Duodenal mucosa (tissue), 2 donors: ENCODE data around the gene APOL3.
"Not testable (repeated sequence)": the region's sequence is repeated elsewhere in the genome, so short reads cannot be mapped to it uniquely, and the experiment has no call there.

Source experiments
- H3K27ac ChIP-seq: one replicate; pipeline ENCODE4 v1.7.0; 2013; ENCODE audit warnings: low read depth, low read length
- H3K27me3 ChIP-seq, 2 donors: one replicate each; pipeline ENCODE4 v1.7.0; 2013; ENCODE audit warnings: low read length in 2 of 2, control low read depth in 1 of 2; ENCODE audit not compliant: insufficient read depth in 2 of 2, control insufficient read depth in 1 of 2
- H3K36me3 ChIP-seq, 2 donors: one replicate each; pipeline ENCODE4 v1.7.0; 2013; ENCODE audit warnings: low read length in 2 of 2, control low read depth in 1 of 2; ENCODE audit not compliant: insufficient read depth in 2 of 2, control insufficient read depth in 1 of 2
- H3K4me1 ChIP-seq, 2 donors: one replicate each; pipeline ENCODE4 v1.7.0; 2013; ENCODE audit warnings: low read length in 2 of 2, control low read depth in 1 of 2; ENCODE audit not compliant: insufficient read depth in 2 of 2, control insufficient read depth in 1 of 2
- H3K4me3 ChIP-seq, 2 donors: one replicate each; pipeline ENCODE4 v1.7.0; 2013; ENCODE audit warnings: low read length in 2 of 2, low read depth in 1 of 2
- H3K9ac ChIP-seq, 2 donors: one replicate each; pipeline ENCODE4 v1.7.0; 2013; ENCODE audit warnings: low read length in 2 of 2, low read depth in 1 of 2
- H3K9me3 ChIP-seq, 2 donors: one replicate each; pipeline ENCODE4 v1.7.0; 2013; ENCODE audit warnings: low read length in 2 of 2, control low read depth in 1 of 2; ENCODE audit not compliant: control insufficient read depth in 1 of 2

Gene APOL3

DNA sequence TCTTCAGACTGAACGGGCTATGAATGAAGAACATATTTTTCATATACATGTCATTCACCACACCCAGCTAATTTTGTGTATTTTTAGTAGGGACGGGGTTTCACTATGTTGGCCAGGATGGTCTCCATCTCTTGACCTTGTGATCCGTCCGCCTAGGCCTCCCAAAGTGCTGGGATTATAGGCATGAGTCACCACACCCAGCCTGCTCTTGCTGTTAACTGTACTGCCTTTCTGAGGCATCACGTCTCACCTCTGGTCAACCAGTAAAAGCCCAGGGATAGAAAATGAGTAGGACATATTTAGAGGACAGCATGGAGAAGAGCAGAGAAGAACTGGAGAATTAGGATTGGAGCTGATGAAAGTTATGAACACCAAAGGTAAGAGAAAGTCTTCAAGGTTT is 55.6 kb downstream of the APOL3 start:
- H3K36me3 ChIP-seq = no peaks in the 10 kb centered on the region
- no peaks in the 10 kb centered on the region for H3K4me1 ChIP-seq
- no peaks in the 10 kb centered on the region for H3K9me3 ChIP-seq
- H3K27me3 ChIP-seq = no peaks in the 10 kb centered on the region
- no peak overlapping the region for H3K9ac ChIP-seq
- H3K27ac ChIP-seq = no peak overlapping the region
- no peak overlapping the region for H3K4me3 ChIP-seq

DNA sequence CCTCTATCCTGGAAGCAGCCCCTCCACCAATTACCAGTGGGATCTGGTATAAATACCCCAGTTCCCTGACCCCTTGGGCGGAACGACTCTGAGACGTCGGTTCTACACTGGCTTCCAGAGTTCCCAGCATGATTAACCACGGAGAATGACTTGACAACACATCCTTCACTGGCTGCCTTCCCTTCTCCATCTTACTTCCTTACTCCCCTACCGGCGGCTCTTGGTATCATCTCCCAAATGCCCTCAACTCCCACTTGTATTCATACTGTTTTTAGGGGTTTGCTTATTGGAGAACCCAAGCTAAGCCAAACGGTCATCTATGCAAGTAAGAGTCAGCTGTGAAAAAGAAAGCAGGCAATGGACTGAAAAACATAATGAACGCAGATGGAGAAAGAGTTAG is 56.1 kb downstream of the APOL3 start:
- H3K36me3 ChIP-seq = no peaks in the 10 kb centered on the region
- no peaks in the 10 kb centered on the region for H3K4me1 ChIP-seq
- H3K9me3 ChIP-seq = no peaks in the 10 kb centered on the region

GRCh38 chr22:36103891-36104290 is 56.7 kb downstream of the APOL3 start:
- H3K27ac ChIP-seq = no peak overlapping the region
- H3K4me3 ChIP-seq = no peak overlapping the region
- no peaks in the 10 kb centered on the region for H3K27me3 ChIP-seq
- no peaks in the 10 kb centered on the region for H3K4me1 ChIP-seq
- H3K9me3 ChIP-seq = no peaks in the 10 kb centered on the region
- no peaks in the 10 kb centered on the region for H3K36me3 ChIP-seq
- H3K9ac ChIP-seq = no peak overlapping the region

More for the DNA sequence above, 56.1 kb downstream of the APOL3 start:
- no peak overlapping the region for H3K27ac ChIP-seq
- H3K9ac ChIP-seq = no peak overlapping the region
- H3K27me3 ChIP-seq = no peaks in the 10 kb centered on the region
- no peak overlapping the region for H3K4me3 ChIP-seq

GRCh38 chr22:36102995-36103394 is 57.6 kb downstream of the APOL3 start:
- no peaks in the 10 kb centered on the region for H3K36me3 ChIP-seq
- no peak overlapping the region for H3K27ac ChIP-seq
- H3K4me3 ChIP-seq = no peak overlapping the region
- H3K27me3 ChIP-seq = no peaks in the 10 kb centered on the region
- H3K9ac ChIP-seq = no peak overlapping the region
- H3K4me1 ChIP-seq = no peaks in the 10 kb centered on the region
- H3K9me3 ChIP-seq = no peaks in the 10 kb centered on the region

GRCh38 chr22:36101756-36102155 is 58.8 kb downstream of the APOL3 start:
- Histone ChIP-seq H3K4me1 (no peaks in the 10 kb centered on the region), H3K9me3 (no peaks in the 10 kb centered on the region), H3K36me3 (no peaks in the 10 kb centered on the region), H3K9ac (no peak overlapping the region), H3K4me3 (no peak overlapping the region), H3K27me3 (no peaks in the 10 kb centered on the region), H3K27ac (no peak overlapping the region)

DNA sequence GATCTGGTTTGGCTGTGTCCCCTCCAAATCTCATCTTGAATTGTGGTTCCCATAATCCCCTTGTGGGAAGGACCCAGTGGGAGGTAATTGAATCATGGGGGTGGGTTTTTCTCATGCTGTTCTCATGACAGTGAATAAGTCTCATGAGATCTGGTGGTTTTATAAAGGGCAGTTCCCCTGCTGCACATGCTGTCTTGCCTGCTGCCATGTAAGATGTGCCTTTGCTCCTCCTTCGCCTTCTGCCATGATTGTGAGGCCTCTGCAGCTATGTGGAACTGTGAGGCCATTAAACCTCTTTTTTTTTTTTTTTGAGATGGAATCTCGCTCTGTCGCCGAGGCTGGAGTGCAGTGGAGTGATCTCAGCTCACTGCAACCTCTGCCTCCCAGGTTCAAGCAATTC is 59.6 kb downstream of the APOL3 start:
- H3K4me1 ChIP-seq, H3K9ac ChIP-seq, H3K36me3 ChIP-seq, H3K9me3 ChIP-seq, H3K27ac ChIP-seq, H3K27me3 ChIP-seq, H3K4me3 ChIP-seq: not testable (repeated sequence)

GRCh38 chr22:36100134-36100824 is 60.3 kb downstream of the APOL3 start:
- Histone ChIP-seq H3K4me1 (no peaks in the 10 kb centered on the region), H3K27ac (no peak overlapping the region), H3K9ac (no peak overlapping the region), H3K36me3 (no peaks in the 10 kb centered on the region), H3K4me3 (no peak overlapping the region), H3K27me3 (no peaks in the 10 kb centered on the region), H3K9me3 (no peaks in the 10 kb centered on the region)

- not testable (repeated sequence) for H3K27me3 ChIP-seq, H3K9me3 ChIP-seq, H3K9ac ChIP-seq, H3K27ac ChIP-seq, H3K4me3 ChIP-seq, H3K4me1 ChIP-seq, H3K36me3 ChIP-seq
Observed at GRCh38 chr22:36099561-36099960, 61.0 kb downstream of the APOL3 start.

DNA sequence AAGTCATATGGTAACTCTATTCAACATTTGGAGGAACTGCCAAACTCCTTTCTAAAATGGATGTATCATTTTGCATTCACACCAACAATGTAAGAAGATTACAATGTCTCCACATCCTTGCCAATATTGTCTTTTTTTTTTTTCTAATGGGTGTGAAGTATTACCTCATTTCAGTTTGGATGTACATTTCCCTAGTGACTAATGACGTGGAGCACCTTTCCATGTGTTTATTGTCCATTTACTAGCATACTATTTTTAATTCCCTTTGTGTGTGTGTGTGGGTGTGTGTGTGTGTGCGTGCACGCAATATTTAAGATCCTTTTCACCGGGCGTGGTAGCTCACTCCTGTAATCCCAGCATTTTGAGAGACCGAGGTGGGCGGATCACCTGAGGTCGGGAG is 62.7 kb downstream of the APOL3 start:
- H3K9ac ChIP-seq = no peak overlapping the region
- H3K27ac ChIP-seq = no peak overlapping the region
- H3K9me3 ChIP-seq = no peaks in the 10 kb centered on the region
- H3K36me3 ChIP-seq = no peaks in the 10 kb centered on the region
- no peaks in the 10 kb centered on the region for H3K27me3 ChIP-seq
- H3K4me3 ChIP-seq = no peak overlapping the region
- no peaks in the 10 kb centered on the region for H3K4me1 ChIP-seq

GRCh38 chr22:36090772-36091171 is 69.8 kb downstream of the APOL3 start:
- not testable (repeated sequence) for H3K4me1 ChIP-seq, H3K36me3 ChIP-seq, H3K27ac ChIP-seq, H3K9me3 ChIP-seq, H3K9ac ChIP-seq, H3K4me3 ChIP-seq, H3K27me3 ChIP-seq
